ENCODE data around the gene PANK4.
"Not testable (repeated sequence)": the region's sequence is repeated elsewhere in the genome, so short reads cannot be mapped to it uniquely, and the experiment has no call there.

DNA sequence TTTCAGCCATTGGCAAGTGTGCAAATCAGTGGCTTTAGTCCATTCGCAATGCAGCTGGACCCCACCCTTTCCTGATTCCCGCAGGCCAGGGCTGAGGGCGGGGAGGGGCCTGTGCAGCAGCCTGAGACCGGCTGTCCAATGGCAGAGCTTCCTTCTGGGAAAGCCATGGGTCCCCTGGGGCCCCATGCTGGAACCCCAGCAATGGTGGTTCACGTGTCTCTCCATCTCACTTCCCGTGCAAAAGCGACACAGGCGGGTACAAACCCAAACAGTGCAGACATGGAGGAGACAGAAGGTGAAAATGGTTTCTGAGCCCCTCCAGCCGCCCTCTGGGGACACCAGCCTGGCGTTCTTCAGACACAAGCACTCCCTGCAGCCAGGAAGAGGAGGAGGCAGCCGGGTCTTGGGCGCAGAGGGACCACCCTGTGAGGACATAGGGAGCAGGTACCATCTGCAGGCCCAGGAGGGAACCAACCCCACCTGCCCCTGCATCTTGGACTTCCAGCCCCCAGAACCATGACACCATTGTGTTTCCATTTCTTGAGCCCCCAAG is 24.0 kb upstream of the PANK4 start:
- TF ChIP-seq POLR2A (IDR thresholded peaks at IDR 0.05; ENCODE audit: low read depth, low read length); JUN (IDR thresholded peaks at IDR 0.05; ENCODE audit: borderline replicate concordance, insufficient read depth, insufficient read length, low read depth); EZH2 (IDR thresholded peaks at IDR 0.05; ENCODE audit: borderline replicate concordance, low read depth, low read length, severe bottlenecking); POLR2AphosphoS5 (IDR thresholded peaks at IDR 0.05; ENCODE audit: insufficient read depth, low read depth, low read length); FOS (IDR thresholded peaks at IDR 0.05; ENCODE audit: borderline replicate concordance, insufficient read depth, low read length); MYC (IDR thresholded peaks at IDR 0.05; ENCODE audit: low read depth, low read length); GATA2 (IDR thresholded peaks at IDR 0.05; ENCODE audit: insufficient read depth, insufficient read length, low read depth, low read length): not testable (repeated sequence)
- TF ChIP-seq, protein P1, sequence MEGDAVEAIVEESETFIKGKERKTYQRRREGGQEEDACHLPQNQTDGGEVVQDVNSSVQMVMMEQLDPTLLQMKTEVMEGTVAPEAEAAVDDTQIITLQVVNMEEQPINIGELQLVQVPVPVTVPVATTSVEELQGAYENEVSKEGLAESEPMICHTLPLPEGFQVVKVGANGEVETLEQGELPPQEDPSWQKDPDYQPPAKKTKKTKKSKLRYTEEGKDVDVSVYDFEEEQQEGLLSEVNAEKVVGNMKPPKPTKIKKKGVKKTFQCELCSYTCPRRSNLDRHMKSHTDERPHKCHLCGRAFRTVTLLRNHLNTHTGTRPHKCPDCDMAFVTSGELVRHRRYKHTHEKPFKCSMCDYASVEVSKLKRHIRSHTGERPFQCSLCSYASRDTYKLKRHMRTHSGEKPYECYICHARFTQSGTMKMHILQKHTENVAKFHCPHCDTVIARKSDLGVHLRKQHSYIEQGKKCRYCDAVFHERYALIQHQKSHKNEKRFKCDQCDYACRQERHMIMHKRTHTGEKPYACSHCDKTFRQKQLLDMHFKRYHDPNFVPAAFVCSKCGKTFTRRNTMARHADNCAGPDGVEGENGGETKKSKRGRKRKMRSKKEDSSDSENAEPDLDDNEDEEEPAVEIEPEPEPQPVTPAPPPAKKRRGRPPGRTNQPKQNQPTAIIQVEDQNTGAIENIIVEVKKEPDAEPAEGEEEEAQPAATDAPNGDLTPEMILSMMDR (IDR thresholded peaks at IDR 0.05; ENCODE audit: extremely low read depth in 1 of 2, insufficient read depth in 1 of 2, low read depth in 1 of 2, low read length in 2 of 2), result not testable (repeated sequence)
- TF ChIP-seq, protein P2, sequence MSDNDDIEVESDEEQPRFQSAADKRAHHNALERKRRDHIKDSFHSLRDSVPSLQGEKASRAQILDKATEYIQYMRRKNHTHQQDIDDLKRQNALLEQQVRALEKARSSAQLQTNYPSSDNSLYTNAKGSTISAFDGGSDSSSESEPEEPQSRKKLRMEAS (IDR thresholded peaks at IDR 0.05; ENCODE audit: insufficient read depth, insufficient read length), result not testable (repeated sequence)

Measured in endothelial cell of umbilical vein (primary cell).